Naive thymus-derived CD4-positive, alpha-beta T cell (primary cell): ENCODE measurements around the gene MC1R. TPM values are rescaled to one million over a fixed set of nuclear protein-coding genes. Genes with fewer than 3 reads are reported as not detected.
A peak's percentile ranks its signal among the peaks of the same experiment; 100 is the strongest.

Source experiments
- ATAC-seq: fragments of 150-1000 bp; cut with Tn5 transposase; 2 replicates; pipeline ENCODE4 v1.10.0; 2021; ENCODE audit warnings: mild to moderate bottlenecking, moderate library complexity
- CTCF ChIA-PET: fragments of 350-600 bp; sonication (Branson Sonifier 250); formaldehyde crosslinking; loops from one replicate; lab custom pipeline; 2021; ENCODE audit warnings: antibody characterized with exemption; lab: Charles Lee
- POLR2A ChIA-PET: fragments of 350-600 bp; sonication (Branson Sonifier 250); formaldehyde crosslinking; loops from one replicate; lab custom pipeline; 2021; ENCODE audit warnings: antibody characterized with exemption, inconsistent platforms; lab: Charles Lee
- DNase-seq, 9 donors: peaks; one replicate each; pipeline versions ENCODE4 v3.0.0 to v3.0.0-alpha.2; 2020 to 2022; ENCODE audit warnings: mixed read lengths in 1 of 9
- H3K27ac ChIP-seq: one replicate; pipeline ENCODE4 v1.7.0; 2013; ENCODE audit warnings: mild to moderate bottlenecking, low read depth, low read length, moderate library complexity
- H3K27me3 ChIP-seq, 2 donors: one replicate each; pipeline ENCODE4 v1.7.0; 2013; ENCODE audit warnings: low read length in 2 of 2, mild to moderate bottlenecking in 2 of 2, moderate library complexity in 2 of 2; ENCODE audit not compliant: control insufficient read depth in 2 of 2, insufficient read depth in 2 of 2
- H3K36me3 ChIP-seq, 3 experiments: 1 replicate in 2 of 3; 2 replicates in 1 of 3; pipeline ENCODE4 v1.7.0; 2013; ENCODE audit warnings: low read length in 3 of 3, mild to moderate bottlenecking in 3 of 3, moderate library complexity in 1 of 3; ENCODE audit not compliant: insufficient read depth in 3 of 3, control insufficient read depth in 2 of 3
- H3K4me1 ChIP-seq, 2 donors: one replicate each; pipeline ENCODE4 v1.7.0; 2013; ENCODE audit warnings: low read length in 2 of 2, mild to moderate bottlenecking in 2 of 2, moderate library complexity in 1 of 2; ENCODE audit not compliant: control insufficient read depth in 2 of 2, insufficient read depth in 2 of 2
- H3K4me3 ChIP-seq: 2 replicates; pipeline ENCODE4 v1.7.0; 2013; ENCODE audit warnings: mild to moderate bottlenecking, low read length
- H3K9me3 ChIP-seq, 3 experiments: 1 replicate in 2 of 3; 2 replicates in 1 of 3; pipeline ENCODE4 v1.7.0; 2013; ENCODE audit warnings: low read length in 3 of 3; ENCODE audit not compliant: control insufficient read depth in 2 of 3
- H3K27ac Mint-ChIP-seq, 9 donors: one replicate each; pipeline ENCODE4 v1.8.0; 2020 to 2022; ENCODE audit warnings: mixed read lengths in 9 of 9, mild to moderate bottlenecking in 8 of 9, moderate library complexity in 5 of 9, inconsistent platforms in 2 of 9
- H3K27me3 Mint-ChIP-seq, 5 donors: one replicate each; pipeline ENCODE4 v1.8.0; 2021 to 2022; ENCODE audit warnings: mixed read lengths in 5 of 5, mild to moderate bottlenecking in 1 of 5
- H3K36me3 Mint-ChIP-seq, 5 donors: one replicate each; pipeline ENCODE4 v1.8.0; 2020 to 2022; ENCODE audit warnings: mixed read lengths in 5 of 5, mild to moderate bottlenecking in 3 of 5, inconsistent platforms in 1 of 5
- H3K4me1 Mint-ChIP-seq, 7 donors: one replicate each; pipeline ENCODE4 v1.8.0; 2020 to 2022; ENCODE audit warnings: mixed read lengths in 7 of 7, mild to moderate bottlenecking in 3 of 7, inconsistent platforms in 1 of 7
- H3K4me3 Mint-ChIP-seq, 10 donors: one replicate each; pipeline ENCODE4 v1.8.0; 2020 to 2022; ENCODE audit warnings: mild to moderate bottlenecking in 10 of 10, mixed read lengths in 10 of 10, moderate library complexity in 6 of 10, inconsistent platforms in 2 of 10
- H3K9me3 Mint-ChIP-seq, 11 donors: one replicate each; pipeline ENCODE4 v1.8.0; 2020 to 2022; ENCODE audit warnings: mixed read lengths in 11 of 11, mild to moderate bottlenecking in 4 of 11, inconsistent platforms in 1 of 11, moderate library complexity in 1 of 11
- intact Hi-C, 2 donors: fragments of 100-400 bp; cut with micrococcal nuclease; formaldehyde crosslinking; loops; one replicate each; pipeline ENCODE4 v1.15.1; 2023
- polyA plus RNA-seq, 2 donors: library from polyadenylated mRNA; unstranded; fragments of 300-500 nt; fragmentation: Illumina TruSeq; gene quantifications; one replicate each; pipeline ENCODE4 v1.2.3, GENCODE V29; 2021
- total RNA-seq, 6 experiments: library from RNA in 5 of 6; stranded (reverse) in 5 of 6; gene quantifications; 1 replicate in 5 of 6; 2 replicates in 1 of 6; pipeline ENCODE4 v1.2.3 and lab custom pipeline; 2021 to 2026

MC1R gene
- total and polyA plus RNA-seq, 7 experiments from 2014 or later = 0.14 to 13.9 (median 10.5) TPM

DNA sequence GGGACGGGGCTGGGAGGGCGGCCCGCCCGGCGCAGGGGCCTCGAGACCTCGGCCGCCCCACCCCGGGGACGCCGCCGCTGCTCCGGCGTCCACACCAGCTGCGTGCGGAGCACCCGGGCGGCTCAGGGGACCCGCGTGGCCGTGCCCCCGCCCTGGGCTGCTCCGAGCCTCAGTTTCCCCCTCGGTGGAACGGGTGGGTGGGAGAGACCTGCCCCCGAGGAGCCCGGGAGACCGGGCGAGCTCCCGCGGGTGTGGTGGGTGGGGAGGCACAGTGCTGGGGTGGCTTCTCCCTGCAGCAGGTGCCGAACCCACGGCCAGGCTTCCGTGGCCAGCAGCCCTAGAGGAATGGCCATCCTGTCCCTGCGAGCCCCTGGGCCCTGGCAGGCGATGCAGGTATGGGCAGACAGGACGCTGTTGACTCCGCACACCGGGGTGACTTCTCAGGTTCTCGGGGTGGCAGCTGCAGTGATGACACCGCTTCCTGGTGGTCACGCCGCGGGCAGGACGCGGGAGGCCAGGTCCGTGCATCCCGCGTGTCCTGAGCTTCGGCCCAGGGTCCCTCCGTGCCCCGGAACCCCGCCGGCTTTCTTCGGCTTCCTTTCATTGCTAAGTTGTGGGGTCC is 30.6 kb downstream of the MC1R start:
- Mint-ChIP-seq H3K27ac (peak overlapping the region in 2 of 9 donors; percentile 72 to 74), H3K27me3 (peaks cover 10 to 44% (median 15%) of the 10 kb centered on the region in 5 donors), H3K36me3 (no peaks in the 10 kb centered on the region), H3K4me1 (peaks cover 7 to 17% (median 10%) of the 10 kb centered on the region in 7 donors), H3K4me3 (peak overlapping the region; percentile 62 to 87 (median 82)), H3K9me3 (no peaks in the 10 kb centered on the region)
- DNase-seq (no peak), ATAC-seq (no peak)
- Histone ChIP-seq H3K9me3 (no peaks in the 10 kb centered on the region), H3K27me3 (no peaks in the 10 kb centered on the region), H3K36me3 (no peaks in the 10 kb centered on the region), H3K4me1 (peaks cover 10 to 11% of the 10 kb centered on the region in 2 donors), H3K27ac (peak overlapping the region; percentile 41), H3K4me3 (peak overlapping the region; percentile 35)
- CTCF ChIA-PET = interaction anchor here (1.1 kb wide), 1 partner anchor 9 kb away, joined by 3 read pairs; no protein-coding TSS in a partner anchor
- POLR2A ChIA-PET = interaction anchor here (1.0 kb wide), 1 partner anchor 25 kb away, joined by 3 read pairs; no protein-coding TSS in a partner anchor
- intact Hi-C loops = loop anchor here (2.0 to 5.0 kb wide), 2 partner anchors 73 to 74 kb away; no protein-coding TSS in a partner anchor

DNA sequence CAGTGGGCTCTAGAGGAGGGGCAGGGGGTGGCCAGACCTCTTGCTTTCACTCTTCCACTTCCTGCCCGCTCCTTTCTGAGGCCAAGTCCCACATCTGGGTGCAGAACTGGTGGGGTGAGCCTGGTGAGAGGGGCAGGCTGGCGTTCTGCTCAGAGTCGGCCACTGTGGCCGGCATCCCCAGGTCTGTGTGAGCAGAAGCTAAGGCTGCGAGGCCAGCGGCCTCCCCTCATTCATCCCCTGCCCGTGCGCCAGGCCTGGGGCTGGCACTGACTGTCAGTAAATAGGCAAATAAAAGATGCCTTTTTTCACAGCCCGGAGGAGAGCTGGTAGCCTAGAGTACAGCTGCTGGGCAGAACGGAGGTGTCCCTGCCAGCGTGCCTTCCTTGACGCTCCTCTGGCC is 31.1 kb downstream of the MC1R start:
- Histone ChIP-seq H3K4me3 (no peak overlapping the region), H3K36me3 (peaks cover 0 to 1% (median 0%) of the 10 kb centered on the region in 3 experiments), H3K27ac (no peak overlapping the region), H3K4me1 (peaks cover 10 to 11% of the 10 kb centered on the region in 2 donors), H3K27me3 (no peaks in the 10 kb centered on the region), H3K9me3 (no peaks in the 10 kb centered on the region)
- CTCF ChIA-PET = interaction anchor here (1.1 kb wide), 1 partner anchor 8 kb away, joined by 3 read pairs; no protein-coding TSS in a partner anchor
- Mint-ChIP-seq H3K36me3 (peaks cover 0 to 5% (median 0%) of the 10 kb centered on the region in 5 donors), H3K27ac (peak overlapping the region in 3 of 9 donors; percentile 62 to 74 (median 72)), H3K27me3 (peaks cover 9 to 42% (median 12%) of the 10 kb centered on the region in 5 donors), H3K4me1 (peaks cover 7 to 21% (median 10%) of the 10 kb centered on the region in 7 donors), H3K9me3 (no peaks in the 10 kb centered on the region), H3K4me3 (peak overlapping the region; percentile 62 to 87 (median 82))
- POLR2A ChIA-PET = interaction anchor here (1.0 kb wide), 1 partner anchor 25 kb away, joined by 3 read pairs; no protein-coding TSS in a partner anchor
- no peak for ATAC-seq
- DNase-seq = no peak
- intact Hi-C loops = loop anchor here (2.0 to 5.0 kb wide), 2 partner anchors 73 kb away; no protein-coding TSS in a partner anchor

DNA sequence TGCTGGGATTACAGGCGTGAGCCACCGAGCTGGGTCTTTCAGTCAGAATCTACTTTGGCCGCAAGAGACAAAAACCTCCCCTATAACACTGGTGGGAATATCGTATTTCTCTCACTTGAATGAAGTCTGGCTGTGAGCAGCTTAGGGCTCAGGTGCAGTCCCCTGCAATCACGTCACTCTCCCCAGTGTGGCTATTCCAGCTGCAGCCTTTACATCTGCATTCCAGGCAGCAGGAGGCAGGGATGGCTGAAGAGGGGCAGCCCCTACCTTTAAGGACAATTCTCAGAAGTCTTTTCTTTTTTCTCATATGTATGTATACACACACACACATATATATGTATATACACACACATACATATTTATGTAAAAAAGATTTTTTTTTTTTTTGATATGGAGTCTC is 32.8 kb downstream of the MC1R start:
- Histone ChIP-seq H3K27ac (no peak overlapping the region), H3K36me3 (peaks cover 0 to 8% (median 0%) of the 10 kb centered on the region in 3 experiments), H3K27me3 (no peaks in the 10 kb centered on the region), H3K4me1 (peaks cover 10 to 11% of the 10 kb centered on the region in 2 donors), H3K4me3 (no peak overlapping the region), H3K9me3 (no peaks in the 10 kb centered on the region)
- CTCF ChIA-PET = interaction anchor here (0.5 kb wide), 1 partner anchor 1159 kb away, joined by 3 read pairs; no protein-coding TSS in a partner anchor
- POLR2A ChIA-PET = no interaction called here
- intact Hi-C loops = no loop called here
- H3K9me3 Mint-ChIP-seq = no peaks in the 10 kb centered on the region
- peak overlapping the region in 7 of 10 donors; percentile 25 to 75 (median 39) for H3K4me3 Mint-ChIP-seq
- DNase-seq (no peak), ATAC-seq (no peak)
- H3K27ac Mint-ChIP-seq = peak overlapping the region in 1 of 9 donors; percentile 4
- H3K27me3 Mint-ChIP-seq = peaks cover 0 to 28% (median 7%) of the 10 kb centered on the region in 5 donors
- H3K36me3 Mint-ChIP-seq = peaks cover 0 to 9% (median 1%) of the 10 kb centered on the region in 5 donors
- peaks cover 7 to 22% (median 10%) of the 10 kb centered on the region in 7 donors for H3K4me1 Mint-ChIP-seq

DNA sequence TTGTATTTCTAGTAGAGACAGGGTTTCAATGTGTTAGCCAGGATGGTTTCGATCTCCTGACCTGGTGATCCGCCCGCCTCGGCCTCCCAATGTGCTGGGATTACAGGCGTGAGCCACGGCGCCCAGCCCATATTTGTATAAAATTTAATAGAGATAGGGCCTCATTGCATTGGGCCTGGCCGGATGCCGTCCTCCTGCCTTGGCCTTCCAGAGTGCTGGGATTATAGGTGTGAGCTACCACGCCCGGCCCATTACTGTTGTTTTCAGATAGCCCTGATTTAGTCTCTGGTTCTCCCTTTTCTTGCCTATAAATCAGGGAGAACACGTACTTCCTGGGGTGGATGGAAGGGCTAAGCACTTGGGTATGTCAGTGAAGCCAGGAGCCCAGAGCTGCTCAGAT is 33.4 kb downstream of the MC1R start:
- H3K4me3 Mint-ChIP-seq = no peak overlapping the region
- Histone ChIP-seq H3K36me3 (peaks cover 0 to 14% (median 0%) of the 10 kb centered on the region in 3 experiments), H3K4me3 (no peak overlapping the region), H3K9me3 (no peaks in the 10 kb centered on the region), H3K27me3 (no peaks in the 10 kb centered on the region), H3K27ac (no peak overlapping the region), H3K4me1 (peaks cover 10 to 11% of the 10 kb centered on the region in 2 donors)
- DNase-seq = no peak
- peaks cover 0 to 24% (median 6%) of the 10 kb centered on the region in 5 donors for H3K27me3 Mint-ChIP-seq
- CTCF ChIA-PET = interaction anchor here (0.5 kb wide), 1 partner anchor 1159 kb away, joined by 3 read pairs; no protein-coding TSS in a partner anchor
- peaks cover 0 to 12% (median 1%) of the 10 kb centered on the region in 5 donors for H3K36me3 Mint-ChIP-seq
- no peak for ATAC-seq
- intact Hi-C loops = no loop called here
- H3K27ac Mint-ChIP-seq = no peak overlapping the region
- peaks cover 7 to 22% (median 10%) of the 10 kb centered on the region in 7 donors for H3K4me1 Mint-ChIP-seq
- H3K9me3 Mint-ChIP-seq = no peaks in the 10 kb centered on the region
- POLR2A ChIA-PET = no interaction called here

DNA sequence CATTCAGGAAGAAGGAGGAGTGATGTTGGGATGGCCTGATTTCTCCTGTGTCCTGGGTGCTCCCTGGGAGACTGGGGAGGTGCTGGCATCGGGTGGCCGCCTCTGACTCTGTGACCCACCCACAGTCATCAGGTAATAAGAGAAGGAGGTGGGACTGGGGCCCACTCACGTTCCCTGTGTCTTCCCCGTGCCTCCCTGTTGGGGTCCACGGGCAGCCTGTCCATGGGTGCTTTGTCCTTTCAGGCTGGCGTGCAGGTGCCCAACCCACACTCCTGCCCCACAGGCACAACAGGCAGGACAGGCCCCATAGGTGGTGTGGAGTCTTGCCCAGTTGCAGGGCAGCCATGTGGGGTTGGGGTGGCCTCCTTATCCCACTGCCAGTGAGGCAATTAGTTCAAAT is 33.9 kb downstream of the MC1R start:
- Mint-ChIP-seq H3K4me1 (peaks cover 7 to 22% (median 10%) of the 10 kb centered on the region in 7 donors), H3K4me3 (no peak overlapping the region), H3K27ac (no peak overlapping the region), H3K27me3 (peaks cover 0 to 19% (median 2%) of the 10 kb centered on the region in 5 donors), H3K36me3 (peaks cover 0 to 13% (median 1%) of the 10 kb centered on the region in 5 donors), H3K9me3 (no peaks in the 10 kb centered on the region)
- H3K27ac ChIP-seq = no peak overlapping the region
- intact Hi-C loops = no loop called here
- H3K4me3 ChIP-seq = no peak overlapping the region
- CTCF ChIA-PET = no interaction called here
- H3K4me1 ChIP-seq = peaks cover 8 to 9% of the 10 kb centered on the region in 2 donors
- POLR2A ChIA-PET = no interaction called here
- DNase-seq (no peak), ATAC-seq (no peak)
- H3K36me3 ChIP-seq = peaks cover 0 to 19% (median 0%) of the 10 kb centered on the region in 3 experiments
- H3K9me3 ChIP-seq = no peaks in the 10 kb centered on the region
- H3K27me3 ChIP-seq = no peaks in the 10 kb centered on the region

DNA sequence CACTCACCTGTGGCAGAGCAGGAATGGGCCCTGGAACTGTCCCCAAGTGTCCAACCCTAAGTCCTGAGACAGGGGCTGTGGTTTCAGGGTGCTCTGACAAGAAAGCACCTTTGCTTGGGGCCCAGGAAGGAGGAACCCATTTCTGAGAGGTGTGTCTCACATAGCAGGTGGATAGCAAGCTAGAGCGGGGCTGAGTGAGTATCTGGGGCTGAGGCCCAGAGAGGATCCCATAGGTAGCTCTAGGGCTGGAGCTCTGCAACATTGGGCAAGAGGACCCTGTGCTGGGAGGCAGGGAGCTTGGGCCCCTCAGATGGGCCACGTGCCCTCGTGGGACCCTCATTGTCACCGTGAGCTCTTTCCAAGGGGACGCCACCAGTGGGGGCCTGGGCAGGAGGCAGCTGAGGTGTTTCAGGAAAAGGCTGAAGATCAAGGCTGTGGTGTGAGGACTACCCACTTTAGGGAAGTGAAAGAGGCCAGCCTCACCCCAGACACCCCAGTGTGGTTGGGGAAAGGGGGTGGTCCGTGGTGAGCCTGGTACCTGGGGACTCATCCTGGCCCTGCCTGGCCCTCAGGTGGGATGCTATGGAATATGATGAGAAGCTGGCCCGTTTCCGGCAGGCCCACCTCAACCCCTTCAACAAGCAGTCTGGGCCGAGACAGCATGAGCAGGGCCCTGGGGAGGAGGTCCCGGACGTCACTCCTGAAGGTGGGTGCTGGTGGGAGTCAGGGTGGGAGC is 35.2 kb downstream of the MC1R start:
- peak; percentile 26 for ATAC-seq
- intact Hi-C loops = no loop called here
- no peak overlapping the region for H3K4me3 ChIP-seq

More for the DNA sequence above, 35.2 kb downstream of the MC1R start:
- H3K4me1 Mint-ChIP-seq = peaks cover 7 to 22% (median 10%) of the 10 kb centered on the region in 7 donors
- no peak overlapping the region for H3K27ac Mint-ChIP-seq
- peaks cover 0 to 32% (median 0%) of the 10 kb centered on the region in 3 experiments for H3K36me3 ChIP-seq
- H3K36me3 Mint-ChIP-seq = peaks cover 1 to 16% (median 7%) of the 10 kb centered on the region in 5 donors
- no peaks in the 10 kb centered on the region for H3K9me3 ChIP-seq
- peaks cover 0 to 10% (median 0%) of the 10 kb centered on the region in 5 donors for H3K27me3 Mint-ChIP-seq
- POLR2A ChIA-PET = no interaction called here
- H3K27ac ChIP-seq = no peak overlapping the region
- no peaks in the 10 kb centered on the region for H3K9me3 Mint-ChIP-seq
- CTCF ChIA-PET = no interaction called here
- no peak overlapping the region for H3K4me3 Mint-ChIP-seq
- peaks cover 5 to 6% of the 10 kb centered on the region in 2 donors for H3K4me1 ChIP-seq
- H3K27me3 ChIP-seq = no peaks in the 10 kb centered on the region
- DNase-seq = no peak
